RPMI7951 (cell line): ENCODE measurements around the gene ZNF841. TPM values are rescaled to one million over a fixed set of nuclear protein-coding genes. Genes with fewer than 3 reads are reported as not detected.
"Not testable (repeated sequence)": the region's sequence is repeated elsewhere in the genome, so short reads cannot be mapped to it uniquely, and the experiment has no call there.

Source experiments
- DNase-seq: peaks from one replicate; pipeline ENCODE4 v3.0.0-alpha.2; 2012; ENCODE audit warnings: low read depth
- total RNA-seq: library from RNA; depleted of rRNA; stranded (reverse); fragments of >200 nt; shearing (Covaris generic); gene quantifications from 2 replicates; pipeline ENCODE4 v1.2.3, GENCODE V29; 2014; rRNA removed

The ZNF841 gene
- total RNA-seq: 7.4 and 11.9 TPM in 2 replicates

DNA sequence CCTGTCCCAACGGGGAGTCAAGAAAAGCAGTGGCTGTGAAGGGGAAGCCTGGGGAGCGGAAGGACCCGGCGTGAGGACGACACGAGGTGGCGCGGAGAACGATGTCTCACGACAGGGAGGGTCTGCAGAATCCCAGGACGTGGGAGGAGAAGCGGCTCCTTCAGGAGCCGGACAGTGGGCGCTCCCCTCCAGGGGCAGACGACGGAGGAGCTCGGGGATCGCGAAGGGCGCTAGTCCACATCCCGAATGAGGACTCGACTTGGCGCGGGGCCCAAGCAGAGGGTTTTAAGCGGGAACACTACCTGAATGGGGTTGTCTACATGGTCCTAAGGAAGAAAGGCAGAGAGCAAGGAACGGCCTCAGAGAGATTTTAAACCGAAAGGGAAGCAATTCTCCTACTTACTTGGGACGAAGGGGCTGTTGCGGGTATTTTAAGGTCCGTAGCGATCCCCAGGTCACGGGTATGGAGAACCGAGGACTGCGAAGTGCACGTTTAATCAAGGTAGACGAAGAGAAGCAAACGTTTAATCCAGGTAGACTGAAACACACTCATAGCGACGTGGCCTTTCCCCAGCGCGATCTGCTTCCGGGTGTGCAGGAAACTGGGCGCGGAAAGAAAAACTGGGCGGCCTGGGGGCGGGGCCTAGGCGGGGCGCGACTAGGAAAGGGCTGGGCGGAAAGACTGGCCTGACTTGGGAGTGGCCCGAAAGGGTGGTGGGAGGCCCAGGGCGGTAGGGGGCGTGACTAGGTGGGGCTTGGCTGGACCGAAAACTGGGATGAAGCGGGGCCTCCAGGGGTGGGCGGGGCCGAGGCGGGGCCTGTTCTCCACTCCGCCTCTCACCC is at the start of gene ZNF841:
TSS of gene ZNF841 (minus strand) at position 594 of the 843 bp plus-strand sequence. CDS start 10,964 bp downstream, outside the sequence.
- DNase-seq: peak; percentile 95

DNA sequence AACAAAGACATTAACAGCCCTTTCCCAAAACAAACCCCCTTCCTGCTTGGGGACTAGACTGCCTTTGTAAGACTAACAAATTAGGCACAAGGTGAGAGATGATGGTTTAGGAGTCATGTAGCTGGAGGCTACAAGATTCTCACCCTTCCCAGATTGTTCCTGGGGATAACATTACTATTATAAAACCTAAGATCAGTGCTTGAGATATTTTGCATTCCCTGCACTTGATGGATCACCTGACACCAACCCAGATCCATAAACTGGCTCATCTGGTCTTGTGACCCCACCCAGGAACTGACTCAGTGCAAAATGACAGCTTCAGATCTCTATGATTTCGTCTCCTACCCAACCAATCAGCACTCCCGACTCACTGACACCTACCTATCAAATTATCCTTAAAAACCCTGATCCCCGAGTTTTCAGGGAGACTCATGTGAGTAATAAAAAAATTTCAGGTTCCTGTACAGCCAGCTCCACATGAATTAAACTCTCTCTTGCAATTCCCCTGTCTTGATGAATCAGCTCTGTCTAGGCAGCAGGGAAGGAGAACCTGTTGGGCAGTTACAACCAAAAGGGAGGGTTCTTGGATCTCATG is 46.5 kb upstream of the ZNF841 start:
- peak; percentile 13 for DNase-seq

DNA sequence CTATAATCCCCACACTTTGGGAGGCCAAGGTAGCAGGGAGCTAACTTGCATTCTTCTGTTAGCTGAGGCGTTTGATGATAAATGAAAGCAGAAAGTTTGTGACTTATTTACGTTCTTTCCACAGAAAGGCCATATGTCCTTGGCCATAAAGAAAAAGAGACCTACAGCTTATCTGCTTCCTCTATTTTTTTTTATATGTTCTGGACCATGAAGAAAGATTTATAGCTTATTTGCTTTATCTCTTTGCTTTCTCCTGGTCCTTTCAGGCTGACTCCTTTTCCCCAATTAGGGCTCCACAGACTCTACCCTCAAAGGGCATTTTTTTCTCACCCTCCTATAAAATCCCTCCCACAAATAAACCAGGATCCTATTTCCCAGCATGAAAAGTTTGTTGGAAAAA is 45.6 kb upstream of the ZNF841 start:
- no peak for DNase-seq

DNA sequence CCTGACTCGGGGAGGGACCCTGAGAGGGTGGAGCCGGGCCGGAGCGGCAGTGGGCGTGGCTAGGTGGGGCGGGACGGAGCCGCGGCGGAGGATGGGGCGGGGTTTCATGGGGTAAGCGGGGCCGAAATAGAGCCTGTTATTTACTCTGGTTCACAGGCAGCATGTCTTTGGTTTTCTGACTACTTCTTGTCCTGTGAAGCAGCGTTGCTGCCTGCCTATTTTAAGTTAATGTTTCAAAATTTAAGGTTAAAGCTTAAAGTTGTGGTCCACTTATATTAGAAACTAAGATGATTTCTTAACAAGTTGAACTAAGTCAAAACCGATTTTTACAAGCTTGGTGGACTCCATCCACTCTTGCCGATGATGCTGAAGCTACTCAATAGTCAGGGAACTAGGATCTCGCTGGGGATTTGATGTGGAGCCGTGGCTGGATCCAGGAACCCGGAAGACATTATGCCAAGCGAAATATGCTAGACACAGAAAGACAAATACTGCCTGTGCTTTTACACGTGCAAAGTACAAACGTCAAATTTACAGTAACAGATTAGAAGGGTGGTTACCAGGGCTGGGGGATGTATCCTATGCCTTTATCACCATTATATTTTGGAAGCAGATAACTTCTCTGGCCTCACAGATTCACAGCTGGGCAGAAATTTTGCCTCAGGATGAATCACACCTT is 44.6 kb upstream of the ZNF841 start:
- DNase-seq: no peak

DNA sequence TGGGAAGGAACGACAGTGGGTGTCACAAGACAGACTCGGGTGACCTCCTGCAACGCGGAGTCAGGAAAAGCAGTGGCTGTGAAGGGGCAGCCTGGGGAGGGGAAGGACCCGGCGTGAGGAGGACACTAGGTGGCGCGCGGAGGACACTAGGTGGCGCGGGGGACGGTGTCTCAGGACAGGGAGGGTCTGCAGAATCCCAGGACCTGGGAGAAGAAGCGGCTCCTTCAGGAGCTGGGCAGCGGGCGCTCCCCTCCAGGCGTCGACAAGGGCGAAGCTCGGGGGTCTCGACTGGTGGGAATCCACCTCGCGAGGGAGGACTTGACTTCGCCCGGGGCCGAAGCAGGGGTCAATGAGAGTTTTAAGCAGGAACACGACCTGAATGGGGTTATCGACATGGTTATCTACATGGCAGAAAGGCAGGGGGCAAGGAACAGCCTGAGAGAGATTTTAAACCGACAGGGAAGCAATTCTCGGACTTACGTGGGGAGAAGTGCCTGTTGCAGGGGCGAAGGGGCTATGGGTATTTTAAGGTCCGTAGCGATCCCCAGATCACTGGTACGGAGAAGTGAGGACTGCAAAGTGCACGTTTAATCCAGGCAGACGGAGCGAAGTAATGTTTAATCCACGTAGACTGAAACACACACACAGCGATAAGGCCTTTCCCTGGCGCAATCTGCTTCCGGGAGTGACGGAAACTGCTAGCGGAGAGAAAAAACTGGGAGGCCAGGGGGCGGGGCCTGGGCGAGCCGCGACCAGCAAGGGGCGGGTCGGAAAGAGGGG is 43.9 kb upstream of the ZNF841 start, which contains the start of gene ZNF616:
TSS of gene ZNF616 (minus strand) at position 687 of the 780 bp plus-strand sequence. CDS start 9,426 bp downstream, outside the sequence.
- DNase-seq: peak; percentile 94

DNA sequence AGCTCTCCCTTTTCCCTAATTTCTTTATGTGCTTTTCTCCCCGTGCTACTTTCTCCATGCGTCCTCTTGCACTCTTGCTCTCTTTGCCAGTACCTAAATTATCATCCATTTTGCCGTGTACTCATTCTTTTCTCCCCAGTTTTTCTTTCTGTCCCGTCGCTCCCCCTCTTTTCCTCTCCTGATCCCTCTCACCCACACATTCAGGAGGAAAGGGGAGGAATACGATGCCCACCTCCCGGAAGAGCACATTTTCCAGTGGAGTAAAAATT is 43.4 kb upstream of the ZNF841 start:
- DNase-seq: no peak

DNA sequence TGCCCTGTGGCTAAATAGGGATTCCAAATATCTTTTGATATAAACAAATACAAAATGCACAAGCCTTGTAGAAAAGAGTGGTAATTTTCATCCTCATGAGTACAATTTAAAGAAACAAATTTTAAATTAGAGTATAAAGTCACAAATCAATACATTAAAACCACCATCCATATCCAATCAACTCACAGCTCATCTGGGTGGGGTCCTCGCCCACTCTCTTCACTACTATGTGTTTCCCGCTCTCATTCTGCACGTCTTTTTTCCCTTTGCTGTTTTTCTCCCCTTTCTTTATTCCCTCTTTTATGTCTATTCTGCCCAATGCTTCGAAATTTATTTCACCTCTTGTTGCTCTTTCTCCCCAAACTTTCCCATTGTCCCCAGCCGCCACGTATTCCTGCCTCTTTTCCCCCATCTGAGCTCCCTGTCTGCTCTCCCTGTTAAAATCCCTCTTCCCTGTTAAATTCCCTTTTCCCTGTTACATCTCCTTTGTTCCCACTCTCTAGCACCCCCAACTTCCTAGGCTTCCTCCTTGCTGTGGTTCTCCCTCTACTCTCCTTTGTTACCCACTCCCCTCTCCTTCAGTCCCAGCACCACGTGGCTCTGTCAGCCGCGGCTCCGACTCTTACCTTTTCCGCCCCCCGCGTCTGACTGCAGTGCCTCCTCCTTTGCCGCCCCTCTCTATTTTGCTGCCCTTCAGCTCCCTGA is 42.9 kb upstream of the ZNF841 start:
- peak; percentile 29 for DNase-seq

DNA sequence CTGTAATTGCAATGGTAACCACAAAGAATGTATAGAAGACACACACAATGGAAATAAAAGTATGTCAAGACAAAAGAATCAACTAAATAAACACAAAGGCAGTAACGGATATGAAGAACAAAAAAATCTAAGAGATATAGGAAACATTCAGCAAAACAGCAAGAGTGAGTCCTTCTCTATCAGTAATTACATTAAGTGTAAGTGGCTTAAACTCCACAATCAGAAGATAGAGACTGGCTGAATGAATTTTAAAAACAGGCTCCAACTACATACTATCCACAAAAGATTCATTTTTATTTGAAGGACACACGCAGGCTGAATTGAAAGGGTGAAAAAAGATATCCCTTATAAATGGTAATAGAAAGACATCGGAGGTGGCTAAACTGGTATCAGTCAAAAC is 24.7 kb upstream of the ZNF841 start:
- DNase-seq: no peak

DNA sequence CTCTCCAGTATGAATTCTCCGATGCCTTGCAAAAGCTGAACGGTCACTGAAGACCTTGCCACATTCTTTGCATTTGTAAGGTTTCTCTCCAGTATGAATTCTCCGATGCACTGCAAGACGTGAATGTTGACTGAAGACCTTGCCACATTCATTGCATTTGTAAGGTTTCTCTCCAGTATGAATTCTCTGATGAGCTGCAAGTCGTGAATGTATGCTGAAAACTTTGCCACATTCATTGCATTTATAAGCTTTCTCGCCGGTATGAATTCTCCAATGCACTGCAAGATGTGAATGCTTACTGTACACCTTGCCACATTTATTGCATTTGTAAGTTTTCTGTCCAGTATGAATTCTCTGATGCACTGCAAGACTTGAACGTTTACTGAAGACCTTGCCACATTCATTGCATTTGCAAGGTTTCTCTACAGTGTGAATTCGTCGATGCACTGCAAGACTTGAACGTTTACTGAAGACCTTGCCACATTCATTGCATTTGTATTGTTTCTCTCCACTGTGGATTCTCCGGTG is 20.0 kb upstream of the ZNF841 start:
- DNase-seq: no peak

DNA sequence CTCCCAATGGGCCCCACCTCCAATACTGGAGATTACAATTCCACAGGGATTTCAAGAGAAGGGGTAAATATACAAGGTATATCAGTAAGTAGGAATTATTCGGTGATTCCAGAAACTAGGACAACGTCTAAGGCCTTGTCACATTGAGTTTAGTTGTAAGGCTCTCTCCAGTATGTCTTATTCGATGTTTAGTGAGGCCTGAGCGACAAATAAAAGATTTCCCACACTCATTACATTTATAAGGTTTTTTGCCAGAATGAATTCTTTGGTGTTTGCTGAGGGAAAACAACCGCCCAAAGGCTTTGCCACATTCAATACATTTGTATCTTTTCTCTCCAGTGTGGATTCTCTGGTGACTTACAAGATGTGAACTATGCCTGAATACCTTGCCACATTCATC is 19.1 kb upstream of the ZNF841 start:
- DNase-seq: no peak

DNA sequence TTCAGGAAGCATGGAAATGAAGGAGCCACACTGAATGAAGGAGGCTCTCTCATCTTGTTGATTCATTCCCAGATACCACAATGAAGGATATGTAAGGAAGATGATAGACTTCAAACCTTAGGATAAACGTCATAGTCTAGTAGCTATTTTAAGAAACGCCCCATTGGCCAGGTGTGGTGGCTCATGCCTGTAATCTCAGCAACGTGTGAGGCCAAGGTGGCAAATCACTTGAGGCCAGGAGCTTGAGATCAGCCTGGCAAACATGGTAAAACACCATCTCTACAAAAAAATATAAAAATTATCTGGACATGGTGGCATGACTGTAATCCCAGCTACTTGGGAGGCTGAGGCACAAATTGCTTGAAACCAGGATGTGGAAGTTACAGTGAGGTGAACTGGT is 17.1 kb upstream of the ZNF841 start:
- no peak for DNase-seq

DNA sequence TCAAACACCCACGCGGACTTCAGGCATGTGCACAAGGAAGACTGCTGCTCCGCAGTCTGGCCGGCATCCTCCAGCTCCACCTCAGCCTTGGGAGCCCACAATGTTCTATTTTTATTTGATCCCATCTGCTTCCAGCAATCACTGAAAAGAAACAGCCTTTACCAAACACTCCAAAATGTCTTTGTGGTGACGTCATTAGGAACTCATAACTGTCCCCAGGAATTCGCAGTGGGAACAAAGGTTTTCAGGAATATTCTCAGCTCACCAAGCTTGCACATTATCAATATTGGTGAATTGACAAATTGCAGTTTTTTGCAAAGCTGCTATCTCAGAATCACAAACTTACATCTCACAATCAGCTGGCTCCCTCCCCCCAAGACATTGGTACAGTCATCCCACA is 15.2 kb upstream of the ZNF841 start:
- no peak for DNase-seq

DNA sequence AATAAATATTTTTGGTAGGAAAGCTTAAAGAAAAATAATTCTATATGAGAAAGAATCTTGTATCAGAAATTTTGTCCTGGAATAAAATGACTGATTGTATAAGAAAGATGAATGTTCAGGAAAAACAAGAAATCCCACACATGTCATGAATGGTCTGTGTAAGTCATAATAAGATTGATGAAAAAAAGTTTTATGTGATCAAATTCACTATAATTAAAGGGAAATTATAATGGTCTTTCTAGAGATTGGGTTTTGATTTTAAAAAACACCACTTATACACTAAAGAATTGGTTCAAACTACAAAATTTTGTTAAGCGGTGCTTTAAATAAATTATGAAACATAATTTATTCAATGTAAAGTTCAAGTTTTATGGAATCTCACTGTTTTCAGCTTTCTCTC is 7.2 kb upstream of the ZNF841 start:
- no peak for DNase-seq

DNA sequence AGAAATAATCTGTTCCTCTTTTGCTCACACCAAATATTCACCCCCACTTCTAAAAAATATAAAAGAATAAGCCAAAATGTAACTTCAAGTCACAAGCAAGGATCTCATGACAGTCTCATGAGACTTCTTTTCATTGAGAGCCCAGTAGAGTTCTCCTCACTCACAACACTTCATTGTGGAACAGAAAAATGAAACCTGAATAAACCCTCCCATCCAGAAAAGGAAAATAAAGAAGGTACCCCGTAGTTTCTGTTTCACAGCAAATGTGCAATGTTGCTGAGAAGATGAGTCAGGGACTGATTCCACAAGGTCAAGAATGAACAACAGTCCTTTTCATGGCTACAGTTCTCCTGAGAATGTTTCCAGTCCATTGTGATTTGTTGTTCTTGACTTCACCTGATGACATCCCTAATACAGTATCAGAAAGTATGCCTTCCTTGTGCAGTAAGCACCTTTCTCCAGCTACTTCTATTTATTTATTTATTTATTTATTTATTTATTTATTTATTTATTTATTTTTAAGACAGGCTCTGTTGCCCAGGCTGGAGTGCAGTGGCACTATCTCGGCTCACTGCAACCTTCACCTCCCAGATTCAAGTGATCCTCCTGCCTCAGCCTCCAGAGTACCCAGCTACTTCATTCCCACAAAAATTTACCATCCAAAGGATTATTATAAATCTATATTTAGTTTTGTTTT is 6.4 kb upstream of the ZNF841 start:
- DNase-seq: no peak

DNA sequence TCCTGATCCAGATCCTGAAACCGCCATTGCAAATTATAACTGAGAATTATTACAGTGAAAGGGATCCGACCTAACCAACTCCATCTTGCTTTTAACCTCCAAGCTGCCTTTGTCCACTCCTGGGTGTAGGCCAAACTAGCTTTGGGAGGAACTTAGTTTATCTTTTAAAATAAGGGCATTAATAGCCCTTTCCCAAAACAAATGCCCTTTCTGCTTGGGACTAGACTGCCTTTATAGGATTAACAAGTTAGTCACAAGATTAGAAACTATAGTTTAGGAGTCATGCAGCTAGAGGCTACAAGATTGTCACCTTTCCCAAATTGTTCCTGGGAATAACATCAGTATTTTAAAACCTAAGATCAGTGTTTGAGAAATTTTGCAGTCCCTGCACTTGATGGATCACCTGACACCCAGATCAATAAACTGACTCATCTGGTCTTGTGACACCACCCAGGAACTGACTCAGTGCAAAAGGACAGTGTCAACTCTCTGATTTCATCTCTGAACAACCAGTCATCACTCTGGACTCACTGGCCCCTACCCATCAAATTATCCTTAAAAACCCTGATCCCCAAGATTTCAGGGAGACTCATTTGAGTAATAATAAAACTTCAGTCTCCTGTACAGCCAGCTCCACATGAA is 4.1 kb upstream of the ZNF841 start:
- DNase-seq: peak; percentile 21

DNA sequence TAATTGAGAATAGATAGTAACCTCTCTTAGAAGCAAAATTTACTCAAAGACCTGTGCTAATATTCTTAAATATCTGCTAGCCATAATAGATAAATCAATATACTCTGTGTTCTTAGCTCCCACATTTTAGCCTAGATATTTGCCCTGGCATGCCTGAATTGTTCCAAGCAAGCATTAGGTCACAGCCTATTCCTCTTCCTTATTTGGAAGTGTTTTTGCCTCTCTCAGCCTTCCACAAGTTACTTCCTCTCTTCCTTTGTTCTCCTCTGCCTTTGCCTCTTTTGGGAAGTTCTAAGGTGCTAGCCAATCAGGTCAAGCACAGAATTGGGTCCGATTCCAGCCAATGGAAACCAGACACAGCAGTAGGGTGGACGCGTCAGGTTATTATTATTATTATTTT is 851 bp upstream of the ZNF841 start:
- not testable (repeated sequence) for DNase-seq

DNA sequence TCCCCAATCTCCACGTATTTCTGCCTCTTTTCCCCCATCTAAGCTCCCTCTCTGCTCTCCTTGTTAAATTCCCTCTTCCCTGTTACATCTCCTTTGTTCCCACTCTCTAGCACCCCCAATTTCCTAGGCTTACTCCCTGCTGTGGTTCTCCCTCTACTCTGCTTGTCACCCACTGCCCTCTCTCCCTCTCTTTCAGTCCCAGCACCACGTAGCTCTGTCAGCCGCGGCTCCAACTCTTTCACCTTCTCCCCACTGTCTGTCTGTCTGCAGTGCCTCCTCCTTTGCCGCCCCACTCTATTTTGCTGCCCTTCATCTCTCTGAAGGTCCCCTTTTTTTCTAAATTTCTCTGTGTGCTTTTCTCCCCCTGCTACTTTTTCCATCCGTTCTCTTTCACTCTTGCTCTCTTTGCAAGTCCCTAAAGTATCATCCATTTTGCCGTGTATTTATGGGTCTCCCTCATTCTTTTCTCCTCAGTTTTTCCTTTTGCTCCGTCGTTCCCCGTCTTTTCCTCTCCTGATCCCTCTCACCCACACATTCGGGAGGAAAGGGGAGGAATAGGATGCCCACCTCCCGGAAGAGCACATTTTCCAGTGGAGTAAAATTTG is 937 bp downstream of the ZNF841 start:
- DNase-seq: no peak

DNA sequence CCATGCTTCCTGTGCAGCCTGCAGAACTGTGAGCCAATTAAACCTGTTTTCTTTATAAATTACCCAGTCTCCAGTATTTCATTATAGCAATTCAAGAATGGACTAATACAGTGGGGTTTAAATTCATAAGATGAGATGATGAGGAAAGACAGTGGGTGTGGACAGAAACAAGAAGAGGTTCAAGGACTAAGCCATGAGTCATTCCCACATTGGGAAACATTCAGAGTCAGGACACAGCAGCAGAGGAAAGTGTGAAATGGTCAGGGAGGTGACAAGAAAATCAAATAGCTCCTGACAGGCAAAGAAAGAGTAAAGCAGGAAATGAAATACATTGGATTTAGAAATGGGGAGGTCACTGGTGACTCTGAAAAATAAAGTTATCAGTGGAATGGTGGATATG is 9.1 kb downstream of the ZNF841 start:
- peak; percentile 13 for DNase-seq

DNA sequence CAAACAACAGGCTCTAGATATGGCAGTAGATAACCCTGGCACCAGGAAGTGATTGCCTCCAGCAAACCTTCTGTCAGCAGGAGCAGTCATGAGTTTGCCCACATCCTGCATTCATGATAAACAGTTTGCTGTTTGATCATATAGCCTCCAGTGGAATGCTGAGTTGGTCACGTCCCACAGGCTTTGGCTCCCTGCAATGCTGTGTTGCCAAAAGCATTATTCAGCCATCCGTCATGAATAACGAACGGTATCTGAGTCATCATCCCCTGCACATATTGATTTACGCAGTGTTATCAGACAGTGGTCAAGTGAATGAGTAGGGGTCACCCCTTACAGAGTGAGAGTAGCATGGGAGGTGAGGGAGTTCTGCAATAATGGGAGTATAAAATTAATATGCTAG is 25.1 kb downstream of the ZNF841 start:
- DNase-seq: peak; percentile 74

DNA sequence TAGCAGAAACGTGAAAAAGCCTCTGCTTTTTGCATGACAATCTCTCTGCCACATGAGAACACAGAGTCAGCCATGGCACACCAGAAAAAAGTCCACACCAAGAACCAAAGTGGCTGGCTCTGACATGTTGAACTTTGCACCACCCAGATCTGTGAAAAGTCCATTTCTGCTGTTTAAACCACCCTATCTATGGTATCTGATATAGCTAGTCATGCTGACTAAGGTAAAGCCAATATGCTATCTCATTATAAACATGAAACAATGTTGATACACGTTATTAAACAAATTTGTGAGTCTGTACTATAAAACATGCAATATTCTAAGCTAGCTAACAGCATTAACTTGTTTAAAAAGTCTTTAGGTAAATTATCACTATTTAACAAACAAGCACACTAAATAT is 25.9 kb downstream of the ZNF841 start:
- DNase-seq: no peak
